Caki2 (cell line): ENCODE data around the gene DHODH. TPM values are rescaled to one million over a fixed set of nuclear protein-coding genes. Genes with fewer than 3 reads are reported as not detected.

Source experiments
- DNase-seq: peaks from one replicate; pipeline ENCODE4 v3.0.0-alpha.2; 2015; ENCODE audit warnings: low read depth
- in situ Hi-C: cut with HindIII; loops from 2 replicates; pipeline ENCODE4 v1.10.0; 2016; ENCODE audit warnings: low sequenced_read_pairs, low pct_unique_long_range_greater_than_20kb, mixed read lengths
- total RNA-seq: library from RNA; depleted of rRNA; stranded (reverse); fragments of >200 nt; shearing (Covaris generic); gene quantifications from 2 replicates; pipeline ENCODE4 v1.2.3, GENCODE V29; 2014; ENCODE audit warnings: low replicate concordance

DHODH gene
- total RNA-seq, 1 experiment from 2014 or later, result 8.4 TPM

- in situ Hi-C loops, result no loop called here
- DNase-seq, result no peak
These were observed 1.2 kb downstream of the DHODH start for GRCh38 chr16:72009779-72010178.

GRCh38 chr16:72012607-72013006, 4.1 kb downstream of the DHODH start:
- in situ Hi-C loops, result no loop called here
- no peak for DNase-seq

- in situ Hi-C loops, result no loop called here
- DNase-seq, result no peak
These were observed 4.8 kb downstream of the DHODH start for GRCh38 chr16:72013389-72013788.

GRCh38 chr16:72013888-72014581, 5.5 kb downstream of the DHODH start:
- DNase-seq, result no peak
- in situ Hi-C loops, result no loop called here

GRCh38 chr16:72014675-72015074, 6.1 kb downstream of the DHODH start:
- in situ Hi-C loops, result no loop called here
- DNase-seq, result no peak

- no peak for DNase-seq
- in situ Hi-C loops, result no loop called here
These were observed 6.6 kb downstream of the DHODH start for GRCh38 chr16:72015124-72015523.

- no peak for DNase-seq
- in situ Hi-C loops, result no loop called here
These were observed 9.9 kb downstream of the DHODH start for GRCh38 chr16:72018470-72018869.

- in situ Hi-C loops, result no loop called here
- DNase-seq, result no peak
These were observed 12.5 kb downstream of the DHODH start for GRCh38 chr16:72021043-72021442.

GRCh38 chr16:72022127-72022526, 13.6 kb downstream of the DHODH start:
- in situ Hi-C loops, result no loop called here
- no peak for DNase-seq

GRCh38 chr16:72023962-72024361, 15.4 kb downstream of the DHODH start:
- in situ Hi-C loops, result no loop called here
- no peak for DNase-seq

- DNase-seq, result no peak
- in situ Hi-C loops, result no loop called here
These were observed 16.4 kb downstream of the DHODH start for GRCh38 chr16:72024862-72025382.

- no peak for DNase-seq
- in situ Hi-C loops, result no loop called here
These were observed 17.0 kb downstream of the DHODH start for GRCh38 chr16:72025404-72026114.

- in situ Hi-C loops, result no loop called here
- DNase-seq, result no peak
These were observed 19.3 kb downstream of the DHODH start for GRCh38 chr16:72027669-72028378.

- no peak for DNase-seq
- in situ Hi-C loops, result no loop called here
These were observed 21.2 kb downstream of the DHODH start for GRCh38 chr16:72029567-72030271.

GRCh38 chr16:72033437-72033836, 24.9 kb downstream of the DHODH start:
- in situ Hi-C loops, result no loop called here
- no peak for DNase-seq

GRCh38 chr16:72036098-72036497, 27.6 kb downstream of the DHODH start:
- in situ Hi-C loops, result no loop called here
- DNase-seq, result no peak

- in situ Hi-C loops, result no loop called here
- DNase-seq, result no peak
These were observed 33.7 kb downstream of the DHODH start for GRCh38 chr16:72042157-72042660.

GRCh38 chr16:72043058-72043457, 34.5 kb downstream of the DHODH start:
- DNase-seq, result no peak
- in situ Hi-C loops, result no loop called here
